ENCODE measurements around the gene USP49. TPM values are rescaled to one million over a fixed set of nuclear protein-coding genes. Genes with fewer than 3 reads are reported as not detected.

Gene USP49
- total and polyA plus RNA-seq, 2 of the 13 experiments (the other 11 are each of a cell fraction or from before 2014, with no cell fraction given): 2.9 to 4.3 TPM

GRCh38 chr6:41920921-41921711 lies 25.9 kb upstream of the USP49 start, which contains the start of the genes BYSL and MED20 (continued):
- TF ChIP-seq BRD4 (CRISPR knock-in tag; IDR thresholded peaks at IDR 0.05): no peak; the same call in 1 of the 2 replicates
- TF ChIP-seq ZFY (CRISPR knock-in tag; IDR thresholded peaks at IDR 0.05): peak; percentile 87
- TF ChIP-seq ZNF136 (CRISPR knock-in tag; IDR thresholded peaks at IDR 0.05; ENCODE audit: low read depth): no peak; the same call in 1 of the 2 replicates
- TF ChIP-seq ZNF883 (CRISPR knock-in tag; IDR thresholded peaks at IDR 0.05; ENCODE audit: not compliant biosample characterization): peak; percentile 91
- TF ChIP-seq ZNF749 (CRISPR knock-in tag; IDR thresholded peaks at IDR 0.05; ENCODE audit: borderline replicate concordance): peak; percentile 57
- TF ChIP-seq ZNF350 (CRISPR knock-in tag; IDR thresholded peaks at IDR 0.05; ENCODE audit: borderline replicate concordance, low read depth): peak; percentile 95
- TF ChIP-seq, protein P1, sequence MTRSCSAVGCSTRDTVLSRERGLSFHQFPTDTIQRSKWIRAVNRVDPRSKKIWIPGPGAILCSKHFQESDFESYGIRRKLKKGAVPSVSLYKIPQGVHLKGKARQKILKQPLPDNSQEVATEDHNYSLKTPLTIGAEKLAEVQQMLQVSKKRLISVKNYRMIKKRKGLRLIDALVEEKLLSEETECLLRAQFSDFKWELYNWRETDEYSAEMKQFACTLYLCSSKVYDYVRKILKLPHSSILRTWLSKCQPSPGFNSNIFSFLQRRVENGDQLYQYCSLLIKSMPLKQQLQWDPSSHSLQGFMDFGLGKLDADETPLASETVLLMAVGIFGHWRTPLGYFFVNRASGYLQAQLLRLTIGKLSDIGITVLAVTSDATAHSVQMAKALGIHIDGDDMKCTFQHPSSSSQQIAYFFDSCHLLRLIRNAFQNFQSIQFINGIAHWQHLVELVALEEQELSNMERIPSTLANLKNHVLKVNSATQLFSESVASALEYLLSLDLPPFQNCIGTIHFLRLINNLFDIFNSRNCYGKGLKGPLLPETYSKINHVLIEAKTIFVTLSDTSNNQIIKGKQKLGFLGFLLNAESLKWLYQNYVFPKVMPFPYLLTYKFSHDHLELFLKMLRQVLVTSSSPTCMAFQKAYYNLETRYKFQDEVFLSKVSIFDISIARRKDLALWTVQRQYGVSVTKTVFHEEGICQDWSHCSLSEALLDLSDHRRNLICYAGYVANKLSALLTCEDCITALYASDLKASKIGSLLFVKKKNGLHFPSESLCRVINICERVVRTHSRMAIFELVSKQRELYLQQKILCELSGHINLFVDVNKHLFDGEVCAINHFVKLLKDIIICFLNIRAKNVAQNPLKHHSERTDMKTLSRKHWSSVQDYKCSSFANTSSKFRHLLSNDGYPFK (CRISPR knock-in tag; IDR thresholded peaks at IDR 0.05; ENCODE audit: borderline replicate concordance): peak; percentile 88; the same call in 1 of the 2 replicates
- TF ChIP-seq, protein P2, sequence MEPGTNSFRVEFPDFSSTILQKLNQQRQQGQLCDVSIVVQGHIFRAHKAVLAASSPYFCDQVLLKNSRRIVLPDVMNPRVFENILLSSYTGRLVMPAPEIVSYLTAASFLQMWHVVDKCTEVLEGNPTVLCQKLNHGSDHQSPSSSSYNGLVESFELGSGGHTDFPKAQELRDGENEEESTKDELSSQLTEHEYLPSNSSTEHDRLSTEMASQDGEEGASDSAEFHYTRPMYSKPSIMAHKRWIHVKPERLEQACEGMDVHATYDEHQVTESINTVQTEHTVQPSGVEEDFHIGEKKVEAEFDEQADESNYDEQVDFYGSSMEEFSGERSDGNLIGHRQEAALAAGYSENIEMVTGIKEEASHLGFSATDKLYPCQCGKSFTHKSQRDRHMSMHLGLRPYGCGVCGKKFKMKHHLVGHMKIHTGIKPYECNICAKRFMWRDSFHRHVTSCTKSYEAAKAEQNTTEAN (CRISPR knock-in tag; conservative IDR thresholded peaks at IDR 0.05): no peak; the same call in 1 of the 2 replicates
- 0 out of 2 replicates have a peak, but pooled peaks have one; percentile 25 for TF ChIP-seq ZNF292 (CRISPR knock-in tag; IDR thresholded peaks at IDR 0.05; ENCODE audit: borderline replicate concordance, low read depth)
- peak; percentile 99 for TF ChIP-seq ZNF501 (CRISPR knock-in tag; IDR thresholded peaks at IDR 0.05)
- TF ChIP-seq, protein P3, sequence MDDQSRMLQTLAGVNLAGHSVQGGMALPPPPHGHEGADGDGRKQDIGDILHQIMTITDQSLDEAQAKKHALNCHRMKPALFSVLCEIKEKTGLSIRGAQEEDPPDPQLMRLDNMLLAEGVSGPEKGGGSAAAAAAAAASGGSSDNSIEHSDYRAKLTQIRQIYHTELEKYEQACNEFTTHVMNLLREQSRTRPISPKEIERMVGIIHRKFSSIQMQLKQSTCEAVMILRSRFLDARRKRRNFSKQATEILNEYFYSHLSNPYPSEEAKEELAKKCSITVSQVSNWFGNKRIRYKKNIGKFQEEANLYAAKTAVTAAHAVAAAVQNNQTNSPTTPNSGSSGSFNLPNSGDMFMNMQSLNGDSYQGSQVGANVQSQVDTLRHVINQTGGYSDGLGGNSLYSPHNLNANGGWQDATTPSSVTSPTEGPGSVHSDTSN (CRISPR knock-in tag; IDR thresholded peaks at IDR 0.05; ENCODE audit: borderline replicate concordance): peak; percentile 30; the same call in 1 of the 2 replicates
- 0 out of 2 replicates have a peak, but pooled peaks have one; percentile 55 for TF ChIP-seq CEBPB (IDR thresholded peaks at IDR 0.05; ENCODE audit: borderline replicate concordance, low read depth, low read length)
- TF ChIP-seq REPIN1 (CRISPR knock-in tag; IDR thresholded peaks at IDR 0.05; ENCODE audit: borderline replicate concordance, low read depth): peak; percentile 76; the same call in 1 of the 2 replicates
- peak; percentile 69; the same call in 1 of the 2 replicates for TF ChIP-seq ZBED4 (CRISPR knock-in tag; IDR thresholded peaks at IDR 0.05; ENCODE audit: borderline replicate concordance)
- no peak for TF ChIP-seq ZNF839 (CRISPR knock-in tag; IDR thresholded peaks at IDR 0.05; ENCODE audit: borderline replicate concordance)
- TF ChIP-seq TIGD3 (CRISPR knock-in tag; IDR thresholded peaks at IDR 0.05; ENCODE audit: borderline replicate concordance): no peak
